Measurements from ENCODE around the gene DLGAP1. TPM values are rescaled to one million over a fixed set of nuclear protein-coding genes. Genes with fewer than 3 reads are reported as not detected.

DLGAP1 gene
- total and polyA plus RNA-seq, 10 of the 15 experiments (the other 5 are each of a cell fraction or from before 2014, with no cell fraction given), result 0.23 to 27.6 (median 1.9) TPM

- TF ChIP-seq CTCF (IDR thresholded peaks at IDR 0.05 in 2 of 3, conservative IDR thresholded peaks at IDR 0.05 in 1 of 3; ENCODE audit: control insufficient read depth in 2 of 3, extremely low read depth in 1 of 3, insufficient read depth in 1 of 3, low read depth in 3 of 3, low read length in 3 of 3) (0 out of 6 replicates have a peak, but pooled peaks of 1 of the 3 experiments have one; percentile 14), PAX5 (IDR thresholded peaks at IDR 0.05; ENCODE audit: borderline replicate concordance, low read depth, low read length) (0 out of 2 replicates have a peak, but pooled peaks have one; percentile 7), DPF2 (IDR thresholded peaks at IDR 0.05) (peak; percentile 55; the same call in 1 of the 2 replicates), TCF7 (IDR thresholded peaks at IDR 0.05; ENCODE audit: borderline replicate concordance) (no peak), BMI1 (IDR thresholded peaks at IDR 0.05; ENCODE audit: borderline replicate concordance) (no peak), IKZF2 (IDR thresholded peaks at IDR 0.05) (peak; percentile 89 to 90), POLR2AphosphoS2 (IDR thresholded peaks at IDR 0.05; ENCODE audit: low read depth, low read length) (no peak), BHLHE40 (IDR thresholded peaks at IDR 0.05; ENCODE audit: borderline replicate concordance in 1 of 2, low read depth in 2 of 2, low read length in 1 of 2) (peak in 1 of 2 experiments; percentile 30; a peak in 2 of 4 replicates), MEF2B (IDR thresholded peaks at IDR 0.05; ENCODE audit: partially characterized antibody, poor library complexity, severe bottlenecking) (peak; percentile 24), ATF2 (IDR thresholded peaks at IDR 0.05; ENCODE audit: low read length) (no peak), NBN (IDR thresholded peaks at IDR 0.05) (peak; percentile 44; the same call in 1 of the 2 replicates), NRF1 (conservative IDR thresholded peaks at IDR 0.05; ENCODE audit: low read depth, low read length) (no peak), RAD21 (IDR thresholded peaks at IDR 0.05; ENCODE audit: insufficient read depth, low read depth, low read length) (peak; percentile 34; the same call in 1 of the 2 replicates), POLR2A (IDR thresholded peaks at IDR 0.05; ENCODE audit: low read depth, low read length) (peak; percentile 71; the same call in 1 of the 2 replicates), FOXK2 (IDR thresholded peaks at IDR 0.05) (no peak), STAT3 (IDR thresholded peaks at IDR 0.05; ENCODE audit: low read depth, low read length) (no peak), IKZF1 (conservative IDR thresholded peaks at IDR 0.05) (peak; percentile 94), JUNB (IDR thresholded peaks at IDR 0.05) (0 out of 2 replicates have a peak, but pooled peaks have one; percentile 5), PAX8 (IDR thresholded peaks at IDR 0.05) (no peak), GABPA (IDR thresholded peaks at IDR 0.05; ENCODE audit: low read depth) (no peak), CEBPB (IDR thresholded peaks at IDR 0.05; ENCODE audit: borderline replicate concordance in 1 of 2, low read depth in 2 of 2, low read length in 2 of 2) (no peak), USF1 (IDR thresholded peaks at IDR 0.05; ENCODE audit: borderline replicate concordance, extremely low read length, insufficient read depth, low read depth, low read length) (no peak), CREB1 (IDR thresholded peaks at IDR 0.05; ENCODE audit: low read depth) (no peak; the same call in 1 of the 2 replicates), USF2 (IDR thresholded peaks at IDR 0.05; ENCODE audit: borderline replicate concordance, low read depth, low read length) (no peak), MTA3 (IDR thresholded peaks at IDR 0.05; ENCODE audit: borderline replicate concordance, low read length) (no peak), RUNX3 (IDR thresholded peaks at IDR 0.05; ENCODE audit: low read length) (no peak; the same call in none of the 2 replicates)
These were observed 1006.9 kb downstream of the DLGAP1 start (continued) for GRCh38 chr18:3447895-3448837.
